Measurements from ENCODE around the gene BCHE.

BCHE gene

GRCh38 chr3:165837058-165837525, at the start of gene BCHE:
Gene BCHE (minus strand): TSS chr3:165837423. CDS start chr3:165831033, 6,390 bp downstream.
- no peak for DNase-seq

DNA sequence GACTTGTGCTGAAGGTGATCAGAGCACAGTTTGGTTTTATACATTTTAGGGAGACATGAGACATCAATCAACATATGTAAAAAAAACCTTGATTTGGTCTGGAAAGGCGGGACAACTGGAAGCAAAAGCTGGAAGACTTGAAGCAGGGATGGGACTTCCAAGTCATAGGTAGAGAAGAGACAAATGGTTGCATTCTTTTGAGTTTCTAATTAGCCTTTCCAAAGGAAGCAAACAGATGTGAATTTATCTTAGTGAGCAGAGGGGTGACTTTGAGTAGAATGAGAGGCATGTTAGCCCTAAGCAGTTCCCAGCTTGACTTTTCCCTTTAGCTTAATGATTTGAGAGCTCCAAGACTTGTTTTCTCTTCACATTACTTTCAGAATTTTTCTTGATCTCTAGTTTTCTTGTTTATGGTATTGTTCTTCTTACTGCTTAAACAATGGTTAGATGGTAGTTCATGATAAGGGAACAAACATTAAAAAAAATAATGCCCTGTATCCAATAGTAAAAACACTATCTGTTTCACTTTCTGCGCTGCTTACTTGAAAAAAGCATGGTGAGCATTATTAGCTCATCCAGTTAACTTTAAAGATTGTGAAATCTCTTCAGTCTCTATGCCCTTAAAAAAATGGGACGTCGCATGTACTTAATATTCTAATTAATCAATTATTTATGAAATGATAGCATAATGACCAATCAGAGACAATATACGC, 48.5 kb upstream of the BCHE start:
- DNase-seq, result no peak

DNA sequence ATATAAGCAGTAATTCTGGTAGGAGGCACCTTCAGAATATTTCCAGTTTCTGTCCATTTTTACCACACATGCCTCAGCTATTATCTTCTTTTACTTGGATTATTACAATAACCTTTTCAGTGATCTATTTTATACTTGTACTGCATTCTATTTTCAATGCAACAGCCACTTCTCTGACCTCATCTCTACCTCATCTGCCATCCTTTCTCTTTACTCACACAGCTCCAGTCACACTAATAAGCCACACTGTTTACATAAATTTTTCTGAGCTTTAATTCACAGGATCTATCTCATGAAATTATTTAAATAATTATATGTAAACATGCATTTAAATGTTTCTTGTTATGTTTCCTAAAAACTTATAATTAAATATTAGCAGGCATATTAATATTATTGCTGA, 47.3 kb upstream of the BCHE start:
- DNase-seq, result no peak

GRCh38 chr3:165883863-165884478, 46.7 kb upstream of the BCHE start:
- no peak for DNase-seq

- no peak for DNase-seq
These were observed 45.9 kb upstream of the BCHE start for GRCh38 chr3:165883117-165883516.

- DNase-seq, result no peak
These were observed 38.4 kb upstream of the BCHE start for GRCh38 chr3:165875644-165876043.

- no peak for DNase-seq
These were observed 37.7 kb upstream of the BCHE start for GRCh38 chr3:165874663-165875489.

DNA sequence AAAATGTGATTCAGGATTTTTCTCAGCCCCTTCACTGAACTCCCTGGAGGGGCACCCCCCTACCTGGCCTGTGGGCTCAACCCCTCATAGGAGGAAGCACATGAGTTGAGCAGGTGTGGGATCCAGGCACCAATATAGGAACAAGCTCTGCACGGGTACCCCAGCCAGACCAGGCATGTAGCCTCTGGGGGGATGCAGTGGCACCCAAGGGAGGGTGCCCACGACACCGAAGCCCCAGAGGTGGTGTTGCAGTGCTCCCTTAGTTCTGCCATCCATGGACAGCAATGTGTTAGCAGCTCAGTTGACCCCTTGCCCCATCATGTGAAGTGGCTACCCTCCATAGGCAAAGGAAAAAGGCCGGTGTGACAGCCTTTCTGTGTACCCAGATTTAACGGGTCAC, 30.9 kb upstream of the BCHE start:
- DNase-seq, result no peak

DNA sequence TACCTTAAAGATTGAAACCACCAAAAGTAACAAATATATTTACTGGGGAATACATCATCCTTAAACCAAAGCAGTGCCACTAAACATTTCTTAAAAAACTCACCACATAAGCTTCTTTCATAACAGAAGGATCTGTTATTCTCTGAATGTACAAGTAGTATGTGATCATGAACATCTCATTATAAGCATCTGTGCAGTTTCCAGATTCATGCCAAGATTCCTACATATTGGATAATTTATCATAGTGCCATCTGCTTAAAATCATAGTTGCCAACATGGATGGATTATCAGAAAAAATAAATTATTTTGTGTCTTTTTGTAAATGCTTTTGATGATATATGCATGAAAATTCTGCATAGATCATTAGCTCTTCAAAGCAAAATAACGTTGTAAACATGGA, 21.8 kb upstream of the BCHE start:
- no peak for DNase-seq

- no peak for DNase-seq
These were observed 18.4 kb upstream of the BCHE start for GRCh38 chr3:165855581-165855980.

- no peak for DNase-seq
These were observed 17.5 kb upstream of the BCHE start for GRCh38 chr3:165854696-165855095.

- no peak for DNase-seq
These were observed 15.5 kb upstream of the BCHE start for GRCh38 chr3:165852711-165853110.

- no peak for DNase-seq
These were observed 15.0 kb upstream of the BCHE start for GRCh38 chr3:165852191-165852590.

DNA sequence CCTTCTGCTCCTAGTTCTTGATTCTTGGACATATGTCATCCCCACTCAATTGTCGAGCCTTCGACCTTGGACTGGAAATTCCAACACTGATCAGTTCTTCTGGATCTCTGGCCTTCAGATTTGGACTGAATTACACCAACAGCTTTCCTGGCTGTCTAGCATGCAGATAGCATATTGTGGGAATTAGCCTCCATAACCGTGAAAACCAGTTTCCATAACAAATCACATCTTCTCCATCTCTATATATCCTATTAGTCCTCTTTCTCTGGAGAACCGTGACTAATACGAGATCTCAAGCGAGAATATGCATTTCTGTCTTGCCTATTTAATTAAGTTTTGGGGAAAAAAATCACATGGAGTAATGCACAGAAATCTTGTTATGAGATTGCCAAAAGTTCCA, 8.8 kb upstream of the BCHE start:
- DNase-seq, result no peak

GRCh38 chr3:165839296-165840076, 2.3 kb upstream of the BCHE start:
- no peak for DNase-seq

DNA sequence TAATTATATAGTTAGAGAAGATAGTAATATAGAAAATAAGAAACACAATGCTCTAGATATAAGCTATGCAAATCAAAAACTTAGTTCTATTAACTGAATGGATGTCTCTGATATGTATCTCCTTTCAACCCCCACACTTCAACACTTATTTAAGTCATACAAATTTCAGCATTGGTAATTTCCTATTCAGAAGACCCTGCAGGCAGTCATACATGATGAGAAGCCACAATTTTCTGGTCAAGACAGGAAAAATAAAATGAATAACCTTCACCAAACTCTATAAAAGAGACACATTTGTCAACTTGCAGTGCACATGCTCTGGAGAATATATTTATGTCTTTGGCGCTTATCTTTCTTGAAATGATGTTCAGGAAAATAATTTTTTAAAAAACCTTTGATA, 578 bp upstream of the BCHE start:
- DNase-seq, result no peak

GRCh38 chr3:165835431-165835830, 1.8 kb downstream of the BCHE start:
- DNase-seq, result no peak

DNA sequence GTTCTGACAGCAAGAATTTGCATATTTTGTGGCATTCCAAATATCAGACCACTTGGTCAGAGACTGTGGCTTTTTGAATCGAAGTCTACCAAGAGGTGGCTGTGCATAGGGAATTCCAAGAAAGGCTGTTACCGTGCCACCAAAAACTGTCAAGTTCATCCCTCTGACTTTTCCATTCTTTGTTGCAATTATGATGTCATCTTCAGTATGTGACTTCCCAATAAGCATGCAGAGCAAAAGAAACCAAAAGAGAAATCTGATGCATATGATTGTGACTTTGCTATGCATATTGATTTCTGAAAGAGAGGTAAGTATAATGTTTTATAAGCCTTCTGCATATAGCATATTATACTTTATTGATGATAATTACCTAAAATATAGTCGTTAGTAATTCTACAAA, 6.5 kb downstream of the BCHE start:
- no peak for DNase-seq

DNA sequence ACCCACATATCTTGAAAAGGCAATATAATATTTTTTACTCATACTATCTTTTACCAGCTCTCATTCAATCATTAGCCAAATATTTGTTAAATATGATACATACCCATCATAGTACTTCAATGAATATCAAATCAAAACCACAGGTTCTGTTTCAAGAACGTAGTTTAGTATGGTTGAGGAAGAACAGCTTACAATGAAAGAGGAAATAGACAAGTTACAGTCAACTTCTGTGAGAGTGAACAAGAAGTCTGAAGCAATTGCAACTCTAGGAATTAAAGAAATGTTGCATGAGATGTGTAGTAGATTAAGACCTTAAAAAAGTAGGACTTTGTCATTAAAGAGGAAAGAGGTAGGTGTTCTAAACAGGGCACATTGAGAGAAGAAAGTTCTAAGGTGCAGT, 9.3 kb downstream of the BCHE start:
- no peak for DNase-seq

GRCh38 chr3:165827233-165827632, 10.0 kb downstream of the BCHE start:
- DNase-seq, result no peak

DNA sequence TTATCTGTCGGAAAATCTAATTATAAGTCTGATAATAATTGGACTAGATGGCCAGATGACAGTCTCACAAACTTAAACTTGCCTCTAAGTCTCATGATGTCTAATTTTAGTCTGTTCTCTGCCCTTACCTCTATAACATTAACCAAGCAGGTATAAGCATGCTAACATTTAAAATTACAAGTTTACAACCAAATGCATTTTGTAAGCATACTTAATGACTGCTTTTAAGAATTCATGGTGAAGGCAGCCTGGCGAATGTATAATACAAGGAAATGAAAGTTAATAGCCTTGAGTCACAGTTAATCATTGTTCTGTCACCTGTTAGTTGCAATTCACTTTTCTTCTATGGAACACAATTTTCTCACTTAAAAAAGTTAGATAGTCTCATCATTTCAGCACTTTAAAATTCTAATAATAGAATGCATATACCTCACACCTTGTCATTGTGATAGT, 16.5 kb downstream of the BCHE start:
- DNase-seq, result no peak

DNA sequence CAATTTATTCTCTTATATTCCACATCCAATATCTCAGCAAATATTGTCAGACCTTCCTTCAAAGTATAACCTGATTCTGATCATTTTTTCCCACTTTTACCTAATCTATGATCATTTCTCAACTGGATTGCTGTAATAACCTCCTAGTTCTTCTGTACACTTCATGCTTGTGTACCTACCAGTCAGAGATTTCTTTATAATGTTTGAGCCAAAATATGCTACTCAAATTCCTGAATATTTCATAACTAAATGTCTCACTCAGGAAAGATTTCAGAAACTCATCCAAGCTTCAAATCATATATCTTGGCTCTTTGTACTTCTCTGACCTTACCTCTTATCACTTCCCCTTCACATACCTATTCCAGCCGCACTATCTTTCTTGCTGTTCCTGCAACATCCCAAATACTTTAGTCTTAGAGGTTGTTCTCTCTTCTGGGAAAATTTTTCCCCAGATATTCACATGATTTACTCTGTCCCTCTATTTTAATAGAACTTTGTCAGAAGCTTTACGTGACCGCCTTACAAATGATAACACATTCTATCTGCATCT, 20.0 kb downstream of the BCHE start:
- DNase-seq, result no peak

GRCh38 chr3:165816209-165816608, 21.0 kb downstream of the BCHE start:
- DNase-seq, result no peak
